Mucosa of stomach (tissue), 1 donor: Measurements from ENCODE around the gene MEGF11.

Experiments used
- H3K27me3 ChIP-seq: one replicate; pipeline ENCODE4 v1.7.0; 2013; ENCODE audit warnings: mild to moderate bottlenecking, low read length; ENCODE audit not compliant: control insufficient read depth, insufficient read depth
- H3K36me3 ChIP-seq: one replicate; pipeline ENCODE4 v1.7.0; 2013; ENCODE audit warnings: low read length; ENCODE audit not compliant: control insufficient read depth, insufficient read depth
- H3K4me1 ChIP-seq: one replicate; pipeline ENCODE4 v1.7.0; 2013; ENCODE audit warnings: mild to moderate bottlenecking, low read length; ENCODE audit not compliant: control insufficient read depth, insufficient read depth
- H3K4me3 ChIP-seq: one replicate; pipeline ENCODE4 v1.7.0; 2013; ENCODE audit warnings: low read length
- H3K9ac ChIP-seq: one replicate; pipeline ENCODE4 v1.7.0; 2013; ENCODE audit warnings: mild to moderate bottlenecking, low read length, moderate library complexity
- H3K9me3 ChIP-seq: one replicate; pipeline ENCODE4 v1.7.0; 2013; ENCODE audit warnings: mild to moderate bottlenecking, low read length, moderate library complexity; ENCODE audit not compliant: control insufficient read depth
- donor health status: Pancreatic carcinoma.

Gene MEGF11

DNA sequence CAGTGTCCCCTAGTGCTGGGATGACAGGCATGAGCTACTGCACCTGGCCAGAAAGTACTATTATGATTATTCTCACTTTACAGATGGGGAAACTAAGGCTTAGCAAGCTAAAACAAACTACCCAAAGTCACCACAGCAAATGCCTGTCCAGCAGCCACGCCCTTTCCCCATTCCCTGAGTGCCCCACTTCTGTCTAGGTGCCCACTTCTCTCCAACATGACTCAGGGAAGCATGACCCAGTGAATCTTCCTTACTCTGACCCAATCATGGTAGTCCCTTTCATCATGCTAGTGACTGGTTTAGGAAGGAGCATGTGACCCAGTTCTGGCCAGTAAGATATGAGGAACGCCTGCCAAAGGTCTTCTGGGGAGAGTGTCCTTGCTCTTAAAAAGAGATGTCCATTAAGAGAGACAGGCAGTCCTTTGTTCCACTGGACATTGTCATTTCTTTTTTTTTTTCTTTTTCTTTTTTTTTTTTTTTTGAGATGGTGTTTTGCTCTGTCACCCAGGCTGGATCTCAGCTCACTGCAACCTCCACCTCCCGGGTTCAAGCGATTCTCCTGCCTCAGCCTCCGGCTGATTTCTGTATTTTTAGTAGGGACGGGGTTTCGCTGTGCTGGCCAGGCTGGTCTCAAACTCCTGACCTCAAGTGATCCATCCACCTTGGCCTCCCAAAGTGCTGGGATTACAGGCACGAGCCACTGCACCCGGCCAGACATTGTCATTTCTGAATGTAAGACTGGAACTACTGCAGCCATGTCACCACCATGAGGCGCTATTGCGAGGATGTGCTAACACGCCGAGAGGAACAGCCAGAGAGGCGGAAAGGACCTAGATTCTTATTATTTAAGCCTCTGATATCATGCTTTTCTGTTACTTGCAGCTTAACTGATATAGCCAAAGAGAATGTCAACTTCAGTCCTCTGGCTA is 19.8 kb downstream of the MEGF11 start:
- peaks cover 7% of the 10 kb centered on the region for H3K27me3 ChIP-seq
- no peaks in the 10 kb centered on the region for H3K9me3 ChIP-seq
- H3K9ac ChIP-seq, result no peak overlapping the region
- no peaks in the 10 kb centered on the region for H3K4me1 ChIP-seq
- H3K36me3 ChIP-seq, result no peaks in the 10 kb centered on the region
- H3K4me3 ChIP-seq, result no peak overlapping the region

DNA sequence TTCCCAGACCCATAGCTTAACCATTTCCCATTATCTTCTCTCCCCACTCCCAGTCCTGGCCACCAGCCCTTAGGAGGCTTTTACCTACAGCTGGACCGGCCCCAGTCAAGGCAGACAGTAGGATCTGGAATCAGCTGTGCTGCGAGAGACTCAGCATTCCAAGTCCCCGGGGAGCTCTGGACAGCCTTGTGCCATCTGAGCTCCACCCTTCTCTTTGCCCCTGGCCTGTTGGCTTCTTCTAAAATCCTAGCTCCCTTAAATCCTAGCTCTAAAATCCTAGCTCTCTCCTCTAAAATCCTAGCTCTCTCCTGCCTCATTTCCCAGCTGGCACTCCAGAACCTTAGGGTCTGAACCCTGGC is 21.3 kb downstream of the MEGF11 start:
- Histone ChIP-seq H3K27me3 (peaks cover 5% of the 10 kb centered on the region), H3K4me3 (no peak overlapping the region), H3K4me1 (no peaks in the 10 kb centered on the region), H3K9ac (no peak overlapping the region), H3K36me3 (no peaks in the 10 kb centered on the region), H3K9me3 (no peaks in the 10 kb centered on the region)

DNA sequence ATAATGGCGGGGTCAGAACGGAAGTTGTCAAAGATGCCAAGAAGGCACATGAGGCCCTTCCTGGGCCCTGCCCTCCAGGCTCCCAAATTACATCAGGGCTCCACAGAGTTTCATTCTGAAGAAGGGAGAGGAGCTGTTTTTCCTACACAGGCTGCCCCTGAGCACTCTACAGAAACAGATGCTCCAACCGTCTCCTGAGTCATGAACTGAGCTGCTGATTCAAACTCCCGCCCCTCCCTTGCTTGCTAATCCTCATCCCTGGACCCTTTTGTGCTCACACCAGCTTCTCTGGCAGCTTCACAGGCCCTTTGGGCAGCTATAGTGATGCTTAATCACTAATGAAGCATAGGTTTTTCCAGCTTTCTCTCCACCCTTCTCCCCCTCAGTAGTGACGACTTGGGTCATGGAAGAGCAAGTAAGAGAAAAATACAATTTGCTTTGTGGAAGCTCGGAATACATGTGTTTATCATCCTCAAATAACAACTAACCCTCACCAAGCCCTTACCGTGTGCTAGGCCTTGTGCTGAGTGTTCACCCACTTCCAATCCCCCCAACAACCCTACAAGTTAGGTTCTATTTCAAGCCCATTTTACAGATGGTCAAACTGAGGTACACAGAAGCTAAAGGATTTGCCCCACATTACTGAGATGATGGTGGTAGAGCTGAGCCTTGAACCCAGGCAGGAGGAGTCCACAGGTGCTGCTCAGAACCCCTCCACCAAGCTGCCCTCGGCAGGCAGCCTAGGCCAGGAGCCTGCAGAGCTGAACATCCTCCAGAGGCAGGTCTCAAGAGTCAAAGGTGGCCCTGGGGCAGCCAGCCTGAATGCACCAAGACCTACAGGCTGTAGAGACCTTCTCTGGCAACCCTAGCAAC is 21.9 kb downstream of the MEGF11 start:
- H3K9ac ChIP-seq, result no peak overlapping the region
- no peaks in the 10 kb centered on the region for H3K4me1 ChIP-seq
- H3K27me3 ChIP-seq, result peaks cover 5% of the 10 kb centered on the region
- no peaks in the 10 kb centered on the region for H3K36me3 ChIP-seq
- no peaks in the 10 kb centered on the region for H3K9me3 ChIP-seq
- H3K4me3 ChIP-seq, result no peak overlapping the region

DNA sequence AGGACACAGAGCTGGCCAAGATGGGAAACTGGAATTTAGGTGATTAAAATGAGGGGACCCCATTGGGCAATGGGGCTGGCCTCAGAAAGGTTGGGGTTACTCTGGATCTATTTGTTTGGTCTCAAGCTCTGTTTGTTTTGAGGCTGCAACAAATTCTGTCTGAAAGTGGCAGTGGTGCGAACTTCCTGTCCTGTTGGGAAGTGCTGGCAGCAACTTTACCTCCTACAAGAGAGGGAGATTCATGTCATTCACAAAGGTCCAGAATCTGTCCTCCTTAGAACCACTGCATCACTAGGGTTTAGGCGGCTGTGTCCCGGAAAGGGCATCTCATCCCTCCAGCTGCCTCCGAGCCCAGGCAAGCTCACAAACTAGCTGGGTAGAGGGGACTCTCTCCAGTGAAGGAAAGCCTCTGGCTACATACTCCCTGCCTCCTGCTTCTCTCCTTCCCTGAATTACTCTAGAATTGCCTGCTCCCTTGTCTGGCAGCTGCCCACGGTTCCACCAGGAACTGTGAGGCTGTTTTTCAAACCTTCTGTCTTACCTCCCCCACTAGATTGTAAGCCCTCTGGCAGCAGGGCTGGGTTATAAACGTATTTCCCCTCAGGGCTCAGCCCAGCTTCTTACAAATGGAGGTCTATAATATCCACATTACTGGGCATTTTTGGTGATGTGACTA is 23.6 kb downstream of the MEGF11 start:
- H3K9me3 ChIP-seq, result no peaks in the 10 kb centered on the region
- no peak overlapping the region for H3K9ac ChIP-seq
- H3K4me1 ChIP-seq, result no peaks in the 10 kb centered on the region
- no peak overlapping the region for H3K4me3 ChIP-seq
- no peaks in the 10 kb centered on the region for H3K27me3 ChIP-seq
- no peaks in the 10 kb centered on the region for H3K36me3 ChIP-seq

DNA sequence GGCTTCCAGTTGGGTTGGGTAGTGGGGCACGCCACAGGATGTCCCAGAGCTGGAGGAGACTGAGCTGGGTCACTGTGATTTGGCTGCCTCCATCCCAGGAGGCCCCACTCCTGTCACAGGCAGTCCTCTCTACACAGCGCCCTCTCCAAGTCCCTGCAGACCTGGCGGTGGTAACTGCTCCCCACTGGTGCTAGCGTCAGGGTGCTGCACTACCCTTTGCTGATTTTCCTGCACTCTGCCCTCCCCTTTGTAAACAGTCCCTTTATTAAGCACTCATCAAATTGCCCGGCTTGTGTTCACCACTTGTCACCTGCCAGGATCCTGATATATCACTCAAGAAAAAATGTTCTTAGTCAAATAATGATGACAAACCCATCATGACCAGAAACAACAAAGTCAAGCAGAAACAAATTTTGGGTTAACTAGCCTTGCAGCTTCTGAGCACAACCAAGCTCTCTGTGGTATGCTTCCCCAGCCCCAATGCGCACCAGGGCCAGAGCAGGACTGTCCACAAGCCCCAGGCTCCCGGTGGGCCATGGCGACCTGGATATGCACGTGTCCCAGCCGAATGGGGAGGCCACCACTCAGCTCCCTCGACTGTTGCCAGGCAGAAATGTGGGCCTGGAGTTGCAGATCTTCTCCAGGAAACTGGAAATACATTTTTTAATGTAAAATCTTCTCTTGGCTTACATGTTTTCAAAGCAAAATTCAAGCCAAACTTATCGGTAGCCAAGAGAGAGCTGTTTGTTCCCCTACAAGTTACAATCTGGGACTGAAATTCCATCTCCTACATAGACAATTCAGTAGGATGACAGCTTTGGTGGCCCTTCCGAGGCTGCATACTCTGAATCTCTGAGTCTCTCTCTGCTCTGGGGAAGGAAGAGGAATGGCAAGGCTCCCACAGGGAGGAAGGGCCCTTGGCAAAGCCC is 24.5 kb downstream of the MEGF11 start:
- Histone ChIP-seq H3K9ac (no peak overlapping the region), H3K4me1 (no peaks in the 10 kb centered on the region), H3K27me3 (no peaks in the 10 kb centered on the region), H3K4me3 (no peak overlapping the region), H3K9me3 (no peaks in the 10 kb centered on the region), H3K36me3 (no peaks in the 10 kb centered on the region)

DNA sequence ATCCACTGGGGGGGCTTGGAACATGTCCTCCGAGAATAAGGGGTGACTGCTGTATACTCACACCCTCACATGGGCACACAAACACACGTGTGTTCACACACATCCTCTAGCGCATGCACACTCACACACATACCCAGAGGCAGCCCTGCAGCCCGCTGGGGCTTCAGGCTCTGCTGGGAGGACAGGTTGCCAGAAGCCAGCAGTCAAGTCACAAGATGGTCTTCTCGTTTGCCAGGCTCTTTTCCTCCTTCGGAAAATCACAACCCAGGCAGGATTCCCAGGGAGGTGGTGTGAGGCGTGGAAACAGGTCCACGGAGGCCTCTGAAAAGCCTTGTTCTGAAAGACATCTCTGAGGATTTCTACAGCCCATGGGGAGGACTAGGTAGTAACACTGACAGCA is 26.8 kb downstream of the MEGF11 start:
- Histone ChIP-seq H3K9ac (no peak overlapping the region), H3K36me3 (no peaks in the 10 kb centered on the region)

DNA sequence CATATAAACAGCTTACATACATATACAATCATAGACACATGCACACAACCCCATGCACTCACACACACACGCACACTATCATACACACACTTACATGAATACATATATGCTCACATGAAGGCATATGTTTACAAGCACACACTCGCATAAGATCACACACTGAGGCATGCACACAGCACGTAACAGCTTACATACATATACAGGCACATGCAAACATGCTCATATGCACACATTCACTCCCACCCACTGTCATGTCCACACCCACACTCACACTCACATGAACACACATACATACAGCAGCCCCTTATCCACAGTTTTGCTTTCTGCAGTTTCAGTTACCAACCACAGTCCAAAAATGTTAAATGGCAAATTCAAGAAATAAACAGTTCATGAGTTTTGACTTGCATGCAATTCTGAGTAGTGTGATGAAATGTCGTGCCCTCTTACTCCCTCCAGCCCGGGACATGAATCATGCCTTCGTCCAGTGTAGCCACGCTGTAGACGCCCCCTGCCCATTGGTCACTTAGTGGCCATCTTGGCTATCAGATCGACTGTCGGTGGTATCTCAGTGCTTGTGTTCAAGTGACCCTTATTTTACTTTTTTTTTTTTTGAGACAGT is 27.8 kb downstream of the MEGF11 start:
- Histone ChIP-seq H3K4me1 (no peaks in the 10 kb centered on the region), H3K9me3 (no peaks in the 10 kb centered on the region), H3K36me3 (no peaks in the 10 kb centered on the region), H3K9ac (no peak overlapping the region), H3K4me3 (no peak overlapping the region), H3K27me3 (no peaks in the 10 kb centered on the region)

More for the DNA sequence above, 26.8 kb downstream of the MEGF11 start:
- H3K9me3 ChIP-seq, result no peaks in the 10 kb centered on the region
- H3K4me3 ChIP-seq, result no peak overlapping the region
- H3K27me3 ChIP-seq, result no peaks in the 10 kb centered on the region
- H3K4me1 ChIP-seq, result no peaks in the 10 kb centered on the region

DNA sequence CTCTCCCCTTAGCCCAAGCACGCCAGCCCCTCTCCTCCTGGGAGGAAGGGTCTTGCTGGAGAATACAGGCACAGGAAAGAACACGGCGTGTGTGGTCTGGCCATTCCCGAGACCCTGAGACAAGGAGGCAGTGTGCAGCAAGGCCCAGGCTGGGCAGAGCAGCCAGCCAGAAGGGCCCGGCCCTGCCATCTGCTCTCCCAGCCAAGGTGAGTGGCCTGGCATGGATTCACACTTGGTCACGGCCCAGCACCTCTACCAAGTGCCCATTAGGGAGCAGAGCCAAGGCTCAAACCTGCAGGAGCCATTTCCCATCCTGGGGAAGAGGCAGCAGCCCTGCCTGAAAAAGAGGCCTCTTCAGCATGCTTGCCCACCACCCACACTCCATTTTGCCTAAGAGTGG is 28.6 kb downstream of the MEGF11 start:
- Histone ChIP-seq H3K9ac (no peak overlapping the region), H3K9me3 (no peaks in the 10 kb centered on the region), H3K27me3 (no peaks in the 10 kb centered on the region), H3K4me1 (no peaks in the 10 kb centered on the region), H3K36me3 (no peaks in the 10 kb centered on the region), H3K4me3 (no peak overlapping the region)

DNA sequence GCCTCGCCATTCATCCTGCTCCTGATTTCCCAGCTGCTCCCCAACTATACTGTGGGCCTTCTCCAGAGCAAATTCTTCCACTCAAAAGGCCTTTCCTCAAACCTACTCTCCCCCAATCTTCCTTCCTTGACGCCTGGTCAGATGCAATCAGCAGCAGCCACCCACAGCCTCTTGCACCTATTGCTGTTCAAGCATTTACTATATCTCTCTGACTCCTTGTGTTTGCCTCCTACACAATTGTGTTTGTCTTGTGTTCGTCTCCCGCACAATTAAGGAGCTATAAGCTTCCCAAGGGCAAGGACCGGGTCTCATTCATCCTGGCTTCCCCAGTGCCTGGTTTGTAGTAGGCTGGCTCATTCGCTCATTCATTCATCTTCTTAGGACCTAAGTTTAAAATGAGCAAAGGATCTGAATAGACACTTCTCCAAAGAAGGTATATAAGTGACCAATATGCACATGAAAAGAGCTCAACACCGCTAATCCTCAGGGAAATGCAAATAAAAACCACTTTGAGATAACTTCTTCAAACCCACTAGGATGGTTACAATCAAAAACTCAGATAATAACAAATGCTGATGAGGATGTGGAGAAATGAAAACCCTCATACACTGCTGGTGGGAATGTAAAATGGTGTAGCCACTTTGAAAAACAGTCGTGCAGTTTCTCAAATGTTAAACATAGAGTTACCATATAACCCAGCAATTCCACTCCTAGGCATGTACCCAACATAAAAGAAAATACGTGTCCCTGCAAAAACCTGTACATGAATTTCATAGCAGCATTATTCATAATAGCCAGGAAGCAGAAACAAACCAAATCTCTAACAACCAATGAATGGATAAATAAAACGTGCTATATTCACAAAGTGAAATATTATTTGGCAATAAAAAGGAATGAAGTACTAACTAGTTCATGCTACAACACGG is 31.0 kb downstream of the MEGF11 start:
- Histone ChIP-seq H3K36me3 (no peaks in the 10 kb centered on the region), H3K9me3 (no peaks in the 10 kb centered on the region), H3K4me3 (no peak overlapping the region), H3K27me3 (no peaks in the 10 kb centered on the region), H3K4me1 (no peaks in the 10 kb centered on the region), H3K9ac (no peak overlapping the region)

DNA sequence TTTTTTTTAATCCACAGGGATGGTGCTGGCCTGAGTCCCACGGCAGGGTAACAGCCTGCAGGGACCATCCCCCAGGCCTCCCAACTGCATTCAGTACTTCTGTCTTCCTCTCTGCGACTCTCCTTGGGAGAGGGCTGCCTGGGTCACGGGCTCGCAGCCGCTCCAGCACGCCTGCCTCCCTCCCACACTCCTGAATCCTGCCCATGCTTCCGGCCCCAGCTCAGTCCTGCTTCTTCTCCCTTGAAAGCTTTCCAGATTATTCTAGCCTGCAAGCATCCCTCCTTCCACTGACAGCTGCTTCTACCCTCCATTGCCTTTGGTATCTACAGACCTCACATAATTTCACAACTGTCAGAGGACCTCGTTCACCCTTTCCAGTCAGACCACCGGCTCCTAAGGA is 32.4 kb downstream of the MEGF11 start:
- Histone ChIP-seq H3K27me3 (no peaks in the 10 kb centered on the region), H3K36me3 (no peaks in the 10 kb centered on the region), H3K4me1 (no peaks in the 10 kb centered on the region), H3K4me3 (no peak overlapping the region), H3K9me3 (no peaks in the 10 kb centered on the region), H3K9ac (no peak overlapping the region)
